Thyroid gland (tissue), 4 donors: ENCODE measurements around the gene UBA6.

Source experiments
- POLR2A ChIP-seq, 2 donors: fragments of 450-650 bp; IDR thresholded peaks; one replicate each; pipeline ENCODE4 v1.6.1; 2017; ENCODE audit warnings: antibody characterized with exemption in 2 of 2, mild to moderate bottlenecking in 2 of 2, moderate library complexity in 1 of 2
- TF ChIP-seq, protein P1 (sequence below), 6 experiments: fragments of 200-600 bp in 3 of 6; fragments of 450-650 bp in 3 of 6; sonication (generic) in 3 of 6; IDR thresholded peaks; one replicate each; pipeline ENCODE4 v1.5.1; 2016 to 2019; ENCODE audit warnings: antibody characterized with exemption in 6 of 6, mild to moderate bottlenecking in 2 of 6, inconsistent platforms in 1 of 6, moderate library complexity in 1 of 6

DNA sequence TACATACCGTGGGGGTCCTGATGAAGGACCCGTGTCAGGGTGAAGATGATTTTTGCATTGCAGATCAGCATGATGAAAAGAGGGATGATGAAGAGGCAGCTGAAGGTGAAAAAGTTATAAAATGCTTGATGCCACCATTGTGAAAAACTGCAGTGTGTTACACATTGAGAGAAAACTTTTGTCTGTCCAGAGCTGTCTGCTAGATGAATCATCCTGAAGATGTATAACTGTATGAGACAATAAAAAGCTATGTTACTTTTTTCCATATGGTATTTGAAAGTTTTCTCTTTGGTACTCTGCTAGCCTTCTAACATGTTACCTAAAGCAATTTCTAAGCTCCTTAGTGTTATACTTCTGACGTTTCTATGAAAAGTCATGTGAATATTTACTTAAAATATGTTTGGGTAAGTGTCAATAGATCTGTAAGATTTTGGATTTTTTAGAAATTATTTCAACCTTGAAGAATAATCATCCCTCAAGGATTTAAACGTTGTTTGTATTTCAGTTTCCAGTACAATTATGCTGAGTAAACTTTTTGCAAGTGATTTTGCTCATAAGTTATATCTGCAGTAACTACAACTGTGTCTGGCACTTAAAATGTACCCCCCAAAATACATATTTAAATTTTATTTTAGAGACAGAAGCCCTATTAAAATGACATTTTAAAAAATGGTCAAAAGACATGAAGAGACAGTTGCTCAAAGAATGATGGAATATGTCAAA lies 43.8 kb upstream of the UBA6 start:
- TF ChIP-seq, protein P1, sequence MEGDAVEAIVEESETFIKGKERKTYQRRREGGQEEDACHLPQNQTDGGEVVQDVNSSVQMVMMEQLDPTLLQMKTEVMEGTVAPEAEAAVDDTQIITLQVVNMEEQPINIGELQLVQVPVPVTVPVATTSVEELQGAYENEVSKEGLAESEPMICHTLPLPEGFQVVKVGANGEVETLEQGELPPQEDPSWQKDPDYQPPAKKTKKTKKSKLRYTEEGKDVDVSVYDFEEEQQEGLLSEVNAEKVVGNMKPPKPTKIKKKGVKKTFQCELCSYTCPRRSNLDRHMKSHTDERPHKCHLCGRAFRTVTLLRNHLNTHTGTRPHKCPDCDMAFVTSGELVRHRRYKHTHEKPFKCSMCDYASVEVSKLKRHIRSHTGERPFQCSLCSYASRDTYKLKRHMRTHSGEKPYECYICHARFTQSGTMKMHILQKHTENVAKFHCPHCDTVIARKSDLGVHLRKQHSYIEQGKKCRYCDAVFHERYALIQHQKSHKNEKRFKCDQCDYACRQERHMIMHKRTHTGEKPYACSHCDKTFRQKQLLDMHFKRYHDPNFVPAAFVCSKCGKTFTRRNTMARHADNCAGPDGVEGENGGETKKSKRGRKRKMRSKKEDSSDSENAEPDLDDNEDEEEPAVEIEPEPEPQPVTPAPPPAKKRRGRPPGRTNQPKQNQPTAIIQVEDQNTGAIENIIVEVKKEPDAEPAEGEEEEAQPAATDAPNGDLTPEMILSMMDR (IDR thresholded peaks at IDR 0.05) = no peak
- no peak for TF ChIP-seq POLR2A (IDR thresholded peaks at IDR 0.05)
